OCI-LY3 (cell line): ENCODE data around the gene METTL16.

Source experiments
- EZH2phosphoT487 ChIP-seq: fragments of 200-600 bp; shearing (Covaris generic); IDR thresholded peaks from 2 replicates; pipeline ENCODE4 v1.6.1; 2018; ENCODE audit warnings: antibody characterized with exemption, mixed run types, low read depth
- TF ChIP-seq, protein P1 (sequence below): fragments of 200-600, 300-600 bp; sonication (generic); IDR thresholded peaks from 2 replicates; pipeline ENCODE4 v1.5.1; 2014; ENCODE audit warnings: antibody characterized with exemption, low read length, low read depth

GRCh38 chr17:2402544-2402943, 109.1 kb downstream of the METTL16 start:
- TF ChIP-seq, protein P1, sequence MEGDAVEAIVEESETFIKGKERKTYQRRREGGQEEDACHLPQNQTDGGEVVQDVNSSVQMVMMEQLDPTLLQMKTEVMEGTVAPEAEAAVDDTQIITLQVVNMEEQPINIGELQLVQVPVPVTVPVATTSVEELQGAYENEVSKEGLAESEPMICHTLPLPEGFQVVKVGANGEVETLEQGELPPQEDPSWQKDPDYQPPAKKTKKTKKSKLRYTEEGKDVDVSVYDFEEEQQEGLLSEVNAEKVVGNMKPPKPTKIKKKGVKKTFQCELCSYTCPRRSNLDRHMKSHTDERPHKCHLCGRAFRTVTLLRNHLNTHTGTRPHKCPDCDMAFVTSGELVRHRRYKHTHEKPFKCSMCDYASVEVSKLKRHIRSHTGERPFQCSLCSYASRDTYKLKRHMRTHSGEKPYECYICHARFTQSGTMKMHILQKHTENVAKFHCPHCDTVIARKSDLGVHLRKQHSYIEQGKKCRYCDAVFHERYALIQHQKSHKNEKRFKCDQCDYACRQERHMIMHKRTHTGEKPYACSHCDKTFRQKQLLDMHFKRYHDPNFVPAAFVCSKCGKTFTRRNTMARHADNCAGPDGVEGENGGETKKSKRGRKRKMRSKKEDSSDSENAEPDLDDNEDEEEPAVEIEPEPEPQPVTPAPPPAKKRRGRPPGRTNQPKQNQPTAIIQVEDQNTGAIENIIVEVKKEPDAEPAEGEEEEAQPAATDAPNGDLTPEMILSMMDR, result no peak
- no peak for TF ChIP-seq EZH2phosphoT487
